ENCODE results near the gene MAP1B.

MAP1B gene

GRCh38 chr5:72203251-72203845, 96.1 kb downstream of the MAP1B start:
- H4K20me1 ChIP-seq (ENCODE audit: insufficient read depth, low read length) = no peaks in the 10 kb centered on the region
- no peak overlapping the region for H3K4me3 ChIP-seq (ENCODE audit: low read depth in 1 of 2, low read length in 2 of 2)
- H3K9ac ChIP-seq (ENCODE audit: low read depth, low read length) = no peak overlapping the region
- no peaks in the 10 kb centered on the region for H3K79me2 ChIP-seq (ENCODE audit: insufficient read depth, low read length)
- H2AFZ ChIP-seq (ENCODE audit: low read depth, low read length) = no peak overlapping the region
- no peak overlapping the region for H3K27ac ChIP-seq (ENCODE audit: low read length)
- H3K27me3 ChIP-seq (ENCODE audit: insufficient read depth, low read length, poor library complexity) = no peaks in the 10 kb centered on the region
- no peak overlapping the region for H3K4me2 ChIP-seq (ENCODE audit: insufficient read depth, low read length)
- ATAC-seq (ENCODE audit: insufficient read depth, low read depth) = no peak
- H3K36me3 ChIP-seq (ENCODE audit: insufficient read depth, low read length) = no peaks in the 10 kb centered on the region
- no peak for TF ChIP-seq EZH2 (IDR thresholded peaks at IDR 0.05; ENCODE audit: borderline replicate concordance, low read depth, low read length, severe bottlenecking)
- TF ChIP-seq, protein P1, sequence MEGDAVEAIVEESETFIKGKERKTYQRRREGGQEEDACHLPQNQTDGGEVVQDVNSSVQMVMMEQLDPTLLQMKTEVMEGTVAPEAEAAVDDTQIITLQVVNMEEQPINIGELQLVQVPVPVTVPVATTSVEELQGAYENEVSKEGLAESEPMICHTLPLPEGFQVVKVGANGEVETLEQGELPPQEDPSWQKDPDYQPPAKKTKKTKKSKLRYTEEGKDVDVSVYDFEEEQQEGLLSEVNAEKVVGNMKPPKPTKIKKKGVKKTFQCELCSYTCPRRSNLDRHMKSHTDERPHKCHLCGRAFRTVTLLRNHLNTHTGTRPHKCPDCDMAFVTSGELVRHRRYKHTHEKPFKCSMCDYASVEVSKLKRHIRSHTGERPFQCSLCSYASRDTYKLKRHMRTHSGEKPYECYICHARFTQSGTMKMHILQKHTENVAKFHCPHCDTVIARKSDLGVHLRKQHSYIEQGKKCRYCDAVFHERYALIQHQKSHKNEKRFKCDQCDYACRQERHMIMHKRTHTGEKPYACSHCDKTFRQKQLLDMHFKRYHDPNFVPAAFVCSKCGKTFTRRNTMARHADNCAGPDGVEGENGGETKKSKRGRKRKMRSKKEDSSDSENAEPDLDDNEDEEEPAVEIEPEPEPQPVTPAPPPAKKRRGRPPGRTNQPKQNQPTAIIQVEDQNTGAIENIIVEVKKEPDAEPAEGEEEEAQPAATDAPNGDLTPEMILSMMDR (IDR thresholded peaks at IDR 0.05; ENCODE audit: borderline replicate concordance, extremely low read depth, low read length, poor library complexity, severe bottlenecking) = no peak
- no peaks in the 10 kb centered on the region for H3K4me1 ChIP-seq (ENCODE audit: insufficient read depth, low read length)
- no peak for DNase-seq
- no peaks in the 10 kb centered on the region for H3K9me3 ChIP-seq (ENCODE audit: insufficient read depth, low read length, severe bottlenecking)

- DNase-seq (no peak), ATAC-seq (ENCODE audit: insufficient read depth, low read depth) (no peak)
- Histone ChIP-seq H3K4me3 (ENCODE audit: low read depth in 1 of 2, low read length in 2 of 2) (no peak overlapping the region), H2AFZ (ENCODE audit: low read depth, low read length) (no peak overlapping the region), H3K36me3 (ENCODE audit: insufficient read depth, low read length) (no peaks in the 10 kb centered on the region), H3K9me3 (ENCODE audit: insufficient read depth, low read length, severe bottlenecking) (no peaks in the 10 kb centered on the region), H3K9ac (ENCODE audit: low read depth, low read length) (no peak overlapping the region), H3K27me3 (ENCODE audit: insufficient read depth, low read length, poor library complexity) (no peaks in the 10 kb centered on the region), H3K4me2 (ENCODE audit: insufficient read depth, low read length) (no peak overlapping the region), H3K4me1 (ENCODE audit: insufficient read depth, low read length) (no peaks in the 10 kb centered on the region), H3K27ac (ENCODE audit: low read length) (no peak overlapping the region), H3K79me2 (ENCODE audit: insufficient read depth, low read length) (no peaks in the 10 kb centered on the region), H4K20me1 (ENCODE audit: insufficient read depth, low read length) (no peaks in the 10 kb centered on the region)
- TF ChIP-seq EZH2 (IDR thresholded peaks at IDR 0.05; ENCODE audit: borderline replicate concordance, low read depth, low read length, severe bottlenecking) = no peak
- TF ChIP-seq, protein P1 (IDR thresholded peaks at IDR 0.05; ENCODE audit: borderline replicate concordance, extremely low read depth, low read length, poor library complexity, severe bottlenecking) = no peak
These were observed 97.7 kb downstream of the MAP1B start for GRCh38 chr5:72204946-72205345.

GRCh38 chr5:72205431-72206009, 98.2 kb downstream of the MAP1B start:
- H3K79me2 ChIP-seq (ENCODE audit: insufficient read depth, low read length) = no peaks in the 10 kb centered on the region
- no peaks in the 10 kb centered on the region for H3K36me3 ChIP-seq (ENCODE audit: insufficient read depth, low read length)
- H3K4me2 ChIP-seq (ENCODE audit: insufficient read depth, low read length) = no peak overlapping the region
- no peak overlapping the region for H3K9ac ChIP-seq (ENCODE audit: low read depth, low read length)
- ATAC-seq (ENCODE audit: insufficient read depth, low read depth) = no peak
- no peaks in the 10 kb centered on the region for H4K20me1 ChIP-seq (ENCODE audit: insufficient read depth, low read length)
- no peak overlapping the region for H2AFZ ChIP-seq (ENCODE audit: low read depth, low read length)
- H3K4me3 ChIP-seq (ENCODE audit: low read depth in 1 of 2, low read length in 2 of 2) = no peak overlapping the region
- no peaks in the 10 kb centered on the region for H3K4me1 ChIP-seq (ENCODE audit: insufficient read depth, low read length)
- no peaks in the 10 kb centered on the region for H3K27me3 ChIP-seq (ENCODE audit: insufficient read depth, low read length, poor library complexity)
- DNase-seq = no peak
- TF ChIP-seq, protein P1 (IDR thresholded peaks at IDR 0.05; ENCODE audit: borderline replicate concordance, extremely low read depth, low read length, poor library complexity, severe bottlenecking) = no peak
- no peak for TF ChIP-seq EZH2 (IDR thresholded peaks at IDR 0.05; ENCODE audit: borderline replicate concordance, low read depth, low read length, severe bottlenecking)
- H3K27ac ChIP-seq (ENCODE audit: low read length) = no peak overlapping the region
- H3K9me3 ChIP-seq (ENCODE audit: insufficient read depth, low read length, severe bottlenecking) = no peaks in the 10 kb centered on the region
